ENCODE measurements around the gene CASK. TPM values are rescaled to one million over a fixed set of nuclear protein-coding genes. Genes with fewer than 3 reads are reported as not detected.

The CASK gene
- total RNA-seq, 1 experiment from 2014 or later, result 15.8 TPM

Other genes starting within 250 kb of the CASK start
- not detected in 2 replicates for gene GPR34, start 234.6 kb downstream of the CASK start, total RNA-seq (2014; rRNA removed; shearing (Covaris generic))
- gene GPR82, start 199.4 kb downstream of the CASK start, total RNA-seq (2014; rRNA removed; shearing (Covaris generic)), result not detected in 2 replicates

Measured in SJSA1 (cell line).